AG09319 (cell line): Measurements from ENCODE around the gene GKN1.

ENCODE experiments used
- DNase-seq: peaks from one replicate; pipeline ENCODE4 v3.0.0-alpha.2; 2010; ENCODE audit warnings: low read depth; ENCODE audit errors: extremely low read depth
- TF ChIP-seq, protein P1 (sequence below): IDR thresholded peaks from 2 replicates; pipeline ENCODE4 v1.5.1; 2011; ENCODE audit warnings: low read depth, mild to moderate bottlenecking, inconsistent platforms, low read length, moderate library complexity

Gene GKN1

DNA sequence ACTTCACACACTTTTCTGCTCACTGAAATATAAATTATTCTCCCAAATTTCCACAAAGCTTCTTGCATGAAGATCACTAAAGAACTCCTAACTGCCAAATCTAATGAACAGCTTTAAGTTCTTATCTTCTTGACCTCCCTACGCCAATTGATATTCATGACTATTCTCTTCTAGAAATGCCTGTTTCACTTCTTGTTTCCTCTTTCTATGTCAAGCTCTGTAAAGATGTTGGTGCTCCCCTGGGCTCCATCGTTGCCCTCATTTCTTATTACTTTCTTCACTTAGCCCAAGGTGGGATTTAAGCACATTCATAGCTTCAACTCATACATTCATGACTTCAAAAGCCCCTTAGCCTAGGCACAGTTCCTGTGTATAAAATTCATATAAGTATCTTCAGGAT lies 29.3 kb downstream of the GKN1 start:
- no peak for DNase-seq
- TF ChIP-seq, protein P1, sequence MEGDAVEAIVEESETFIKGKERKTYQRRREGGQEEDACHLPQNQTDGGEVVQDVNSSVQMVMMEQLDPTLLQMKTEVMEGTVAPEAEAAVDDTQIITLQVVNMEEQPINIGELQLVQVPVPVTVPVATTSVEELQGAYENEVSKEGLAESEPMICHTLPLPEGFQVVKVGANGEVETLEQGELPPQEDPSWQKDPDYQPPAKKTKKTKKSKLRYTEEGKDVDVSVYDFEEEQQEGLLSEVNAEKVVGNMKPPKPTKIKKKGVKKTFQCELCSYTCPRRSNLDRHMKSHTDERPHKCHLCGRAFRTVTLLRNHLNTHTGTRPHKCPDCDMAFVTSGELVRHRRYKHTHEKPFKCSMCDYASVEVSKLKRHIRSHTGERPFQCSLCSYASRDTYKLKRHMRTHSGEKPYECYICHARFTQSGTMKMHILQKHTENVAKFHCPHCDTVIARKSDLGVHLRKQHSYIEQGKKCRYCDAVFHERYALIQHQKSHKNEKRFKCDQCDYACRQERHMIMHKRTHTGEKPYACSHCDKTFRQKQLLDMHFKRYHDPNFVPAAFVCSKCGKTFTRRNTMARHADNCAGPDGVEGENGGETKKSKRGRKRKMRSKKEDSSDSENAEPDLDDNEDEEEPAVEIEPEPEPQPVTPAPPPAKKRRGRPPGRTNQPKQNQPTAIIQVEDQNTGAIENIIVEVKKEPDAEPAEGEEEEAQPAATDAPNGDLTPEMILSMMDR = no peak

DNA sequence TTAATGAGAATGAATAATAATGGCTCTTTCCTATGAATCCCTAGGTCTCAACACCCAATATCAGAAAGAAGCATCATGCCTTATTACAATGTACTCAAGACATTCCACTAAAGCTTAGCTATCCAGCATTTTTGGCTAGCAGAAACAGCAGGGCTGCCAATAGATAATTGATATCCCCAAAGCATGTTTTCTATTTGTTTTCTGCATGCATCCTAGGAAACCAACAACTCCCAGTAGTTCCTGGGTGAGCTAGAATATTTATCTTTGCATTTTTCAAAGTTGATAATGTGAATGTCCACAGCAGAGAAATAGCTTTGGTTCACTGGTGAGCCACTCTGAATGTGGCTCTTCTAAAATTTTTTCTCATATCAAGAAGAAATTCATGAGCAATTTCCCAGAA lies 32.7 kb downstream of the GKN1 start:
- TF ChIP-seq, protein P1 = no peak
- peak; percentile 7 for DNase-seq

DNA sequence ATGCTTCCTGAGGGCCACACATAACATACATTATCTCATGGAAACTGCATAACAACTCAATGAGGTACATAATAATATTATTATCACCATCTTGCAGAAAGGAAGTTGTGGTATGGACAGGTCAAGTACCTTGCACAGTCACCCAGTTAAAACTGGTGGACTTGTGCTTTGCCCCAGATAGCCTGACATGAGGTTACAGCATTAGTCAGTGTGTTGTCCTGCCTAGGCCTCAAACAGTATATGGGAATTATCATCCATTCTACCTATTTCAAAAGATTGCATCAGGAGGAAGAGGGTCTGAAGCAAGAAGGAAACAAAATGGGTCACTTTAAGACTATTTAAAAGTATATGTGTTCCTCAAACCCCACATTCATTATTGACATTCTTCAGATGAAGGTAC lies 33.2 kb downstream of the GKN1 start:
- DNase-seq = no peak

DNA sequence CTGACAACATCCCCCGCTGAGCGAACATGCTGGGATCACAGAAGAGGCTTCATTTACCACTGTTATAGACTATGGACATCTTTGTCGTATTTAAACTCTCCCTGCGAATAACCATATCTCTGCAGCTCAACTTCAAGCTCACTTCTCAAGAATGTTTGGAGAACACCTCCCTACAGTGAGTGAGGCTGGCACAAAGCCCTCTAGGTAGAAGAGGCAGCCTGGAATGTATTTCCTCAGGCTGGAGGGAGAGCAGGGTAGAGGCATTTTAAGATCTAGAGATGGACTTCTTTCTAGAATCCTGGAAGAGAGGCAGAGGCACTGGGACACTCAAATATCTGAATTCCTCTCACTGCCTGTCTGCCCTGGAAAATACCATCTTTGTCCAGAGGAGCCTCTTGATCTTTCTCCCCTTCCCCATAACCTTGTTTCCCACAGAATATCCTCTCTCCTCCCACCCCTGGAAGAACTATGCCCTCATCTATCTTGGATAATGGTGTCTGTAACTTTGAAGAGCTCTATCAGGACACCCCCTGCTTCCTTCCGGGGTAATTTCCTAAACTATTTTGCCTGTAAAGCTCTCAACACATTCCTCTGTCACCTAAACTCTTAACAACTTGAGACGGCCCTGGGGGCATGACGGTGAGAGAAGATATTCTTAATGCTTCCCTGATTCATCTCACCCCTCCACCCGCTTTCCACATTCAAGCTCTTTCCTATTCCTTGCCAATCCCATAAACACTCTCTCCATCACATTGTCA lies 36.2 kb downstream of the GKN1 start:
- TF ChIP-seq, protein P1 = no peak
- DNase-seq = no peak

More for the DNA sequence above, 33.2 kb downstream of the GKN1 start:
- TF ChIP-seq, protein P1 = no peak

DNA sequence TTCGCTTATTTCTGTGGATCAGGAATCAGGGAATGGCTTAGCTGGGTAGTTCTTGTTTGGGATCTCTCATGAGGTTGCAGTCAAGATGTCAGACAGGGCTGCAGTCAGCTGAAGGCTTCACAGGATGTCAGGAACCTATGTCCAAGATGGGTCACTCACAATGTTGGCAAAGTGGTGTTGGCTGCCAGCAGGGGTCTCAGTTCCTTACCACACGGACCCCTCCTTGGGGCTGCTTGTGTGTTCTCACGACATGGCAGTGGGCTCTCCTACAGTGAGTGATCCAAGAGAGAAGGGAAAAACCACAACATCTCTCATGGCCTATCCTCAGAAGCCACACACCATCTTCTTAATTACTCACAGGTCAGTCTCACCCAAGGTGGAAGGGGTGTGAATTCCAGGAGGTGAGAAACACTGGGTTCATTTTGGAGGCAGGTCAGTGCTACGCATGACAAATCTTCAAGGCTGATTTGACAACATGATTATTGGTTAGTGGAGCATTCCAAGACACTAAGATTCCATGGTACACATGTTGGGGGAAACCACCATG lies 37.2 kb downstream of the GKN1 start:
- TF ChIP-seq, protein P1 = no peak
- DNase-seq = no peak

DNA sequence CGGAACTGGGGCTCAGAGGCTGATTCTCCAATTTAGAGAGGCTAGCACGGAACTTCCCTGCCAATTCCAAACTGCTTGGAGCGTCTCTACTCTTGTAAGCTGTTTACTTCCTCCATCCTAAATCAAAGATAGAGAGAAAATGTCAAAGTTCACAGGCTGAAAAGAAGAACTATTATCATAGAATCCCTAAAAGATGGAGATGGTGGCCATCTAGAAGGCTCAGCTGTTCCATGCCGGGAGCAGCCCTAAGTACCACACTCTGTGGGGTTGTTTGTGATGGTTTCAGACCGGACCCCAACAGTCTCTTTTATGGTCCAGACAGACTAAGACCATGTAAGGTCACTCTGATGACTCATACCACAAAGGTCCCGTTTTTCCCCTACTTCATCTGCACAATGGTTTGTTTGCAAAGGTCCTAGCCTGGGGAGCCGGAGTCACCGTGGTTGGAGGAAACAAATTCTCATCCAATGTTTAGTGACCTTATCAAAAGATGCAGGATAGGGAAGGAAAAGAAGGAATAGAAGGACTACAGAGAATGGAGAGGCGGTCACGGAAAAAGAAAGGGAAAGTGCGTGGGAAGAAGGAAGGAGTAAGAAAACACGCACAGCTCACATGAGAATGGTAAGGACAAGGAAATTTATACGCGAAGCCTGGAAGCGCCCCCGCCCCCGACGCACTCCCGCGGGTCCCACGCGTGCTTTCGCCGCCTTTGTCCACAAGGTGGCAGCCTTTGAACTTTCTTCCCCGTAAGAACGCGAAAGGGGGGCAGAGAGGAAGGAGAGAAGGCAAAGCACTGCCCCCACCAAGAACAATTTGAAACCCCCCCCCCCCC lies 38.1 kb downstream of the GKN1 start:
- TF ChIP-seq, protein P1 = peak; percentile 76
- peak; percentile 60 for DNase-seq
